VCaP (cell line): Measurements from ENCODE around the gene PXDC1.

ENCODE experiments used
- H3K27ac ChIP-seq: fragments of 450-650 bp; 2 replicates; pipeline ENCODE4 v1.5.1; 2017
- CTCF ChIP-seq: fragments of 450-650 bp; conservative IDR thresholded peaks from 2 replicates; pipeline ENCODE4 v1.5.1; 2017; ENCODE audit warnings: mild to moderate bottlenecking, moderate library complexity

The PXDC1 gene

GRCh38 chr6:3712827-3713665 is 38.5 kb downstream of the PXDC1 start:
- peak overlapping the region; percentile 43; the same call in 1 of the 2 replicates for H3K27ac ChIP-seq
- no peak for TF ChIP-seq CTCF

DNA sequence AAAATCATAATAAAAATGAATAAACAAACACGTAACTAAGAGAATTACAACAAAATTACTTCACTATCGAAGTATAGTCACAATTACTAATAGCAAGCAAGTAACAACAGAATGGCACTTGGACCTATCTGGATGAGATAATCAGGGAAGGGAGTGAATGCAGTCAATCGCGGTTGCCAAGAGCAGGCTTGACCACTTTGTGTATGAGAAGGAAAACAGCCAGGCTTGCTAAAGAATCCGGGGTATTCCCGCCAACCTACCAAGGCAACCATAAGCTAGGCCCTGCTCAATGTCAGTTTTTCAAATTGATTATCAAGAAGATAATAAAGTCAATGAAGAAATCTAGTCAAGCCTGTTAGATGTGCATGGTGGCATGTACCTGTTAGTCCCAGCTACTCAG is 39.7 kb downstream of the PXDC1 start:
- TF ChIP-seq CTCF = no peak
- no peak overlapping the region for H3K27ac ChIP-seq

GRCh38 chr6:3710403-3710802 is 41.1 kb downstream of the PXDC1 start:
- no peak for TF ChIP-seq CTCF
- no peak overlapping the region for H3K27ac ChIP-seq

DNA sequence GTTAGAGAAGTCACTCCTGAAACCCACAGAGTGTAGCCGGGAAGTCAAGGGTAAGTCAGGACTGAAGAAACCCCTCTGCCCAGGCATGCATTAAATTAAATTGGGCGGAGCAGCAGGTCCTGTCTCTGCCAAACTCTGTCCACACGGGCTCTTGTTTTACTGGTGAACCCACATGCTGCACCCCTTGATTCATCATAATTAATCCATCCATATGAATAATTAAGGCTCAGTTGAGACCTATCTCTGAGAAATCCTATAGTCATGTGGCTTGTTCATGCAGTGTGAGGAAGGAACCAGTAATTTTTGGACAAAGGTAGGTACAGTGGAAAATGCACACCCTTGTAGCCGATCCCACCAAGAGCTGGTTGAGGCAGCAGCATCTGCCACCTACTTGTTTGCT is 43.0 kb downstream of the PXDC1 start:
- TF ChIP-seq CTCF = no peak
- H3K27ac ChIP-seq = no peak overlapping the region

GRCh38 chr6:3707751-3708412 is 43.6 kb downstream of the PXDC1 start:
- H3K27ac ChIP-seq = no peak overlapping the region
- TF ChIP-seq CTCF = no peak

DNA sequence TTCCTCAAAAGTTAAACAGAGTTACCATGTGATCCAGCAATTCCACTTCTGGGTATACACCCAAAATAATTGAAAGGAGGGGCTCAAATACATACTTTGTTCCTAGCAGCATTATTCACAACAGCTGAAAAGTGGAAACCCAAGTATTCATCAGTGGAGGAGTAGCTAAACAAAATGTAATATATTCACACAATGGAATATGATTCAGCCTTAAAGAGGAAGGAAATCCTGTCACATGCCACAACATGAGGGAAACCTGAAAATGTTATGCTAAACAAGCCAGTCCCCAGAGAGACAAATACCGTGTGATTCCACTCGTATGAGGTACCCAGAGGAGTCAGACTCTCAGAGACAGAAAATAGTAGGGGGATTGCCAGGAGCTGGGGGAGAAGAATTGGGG is 44.5 kb downstream of the PXDC1 start:
- no peak overlapping the region for H3K27ac ChIP-seq

DNA sequence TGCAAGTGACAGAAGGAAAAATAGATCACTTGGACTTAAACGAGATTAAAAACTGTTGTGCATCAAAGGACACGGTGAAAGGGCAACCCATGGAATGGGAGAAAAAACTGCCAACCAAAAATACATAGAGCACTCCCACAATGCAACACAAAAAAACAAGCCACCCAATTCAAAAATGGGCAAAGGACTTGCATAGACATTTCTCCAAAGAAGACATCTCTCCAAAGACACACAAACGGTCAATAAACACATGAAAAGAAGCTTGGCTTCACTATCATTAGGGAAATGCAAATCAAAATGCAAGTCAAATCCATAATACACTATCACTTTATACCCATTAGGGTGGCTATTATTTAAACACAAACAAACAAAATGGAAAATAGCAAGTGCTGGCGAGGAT is 45.0 kb downstream of the PXDC1 start:
- no peak for TF ChIP-seq CTCF
- H3K27ac ChIP-seq = no peak overlapping the region

More for the DNA sequence above, 44.5 kb downstream of the PXDC1 start:
- TF ChIP-seq CTCF = no peak
